ENCODE results near the gene DIMT1.

DNA sequence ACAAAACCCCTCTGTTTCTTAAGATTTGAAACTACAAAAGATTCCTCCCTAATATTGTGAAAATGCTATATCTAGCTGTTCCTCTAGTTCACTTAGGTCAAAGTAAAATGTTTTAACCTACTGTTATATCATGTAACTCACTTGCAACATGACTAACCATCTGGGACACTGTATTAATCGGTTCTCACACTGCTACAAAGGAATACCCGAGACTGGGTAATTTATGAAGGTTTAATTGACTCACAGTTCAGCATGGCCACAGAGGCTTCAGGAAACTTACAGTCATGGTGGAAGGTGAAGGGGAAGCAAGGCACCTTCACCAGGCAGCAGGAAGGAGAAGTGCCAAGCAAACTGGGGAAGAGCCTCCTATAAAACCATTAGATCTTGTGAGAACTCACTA lies 34.7 kb downstream of the DIMT1 start:
- TF ChIP-seq ZNF274 (IDR thresholded peaks at IDR 0.05; ENCODE audit: low read depth, low read length) (no peak), YY1 (IDR thresholded peaks at IDR 0.05; ENCODE audit: insufficient read depth, insufficient read length) (no peak), SUZ12 (IDR thresholded peaks at IDR 0.05; ENCODE audit: extremely low read depth, insufficient read depth, insufficient read length) (no peak)
